ENCODE measurements around the gene STK32B.
"Not testable (repeated sequence)": the region's sequence is repeated elsewhere in the genome, so short reads cannot be mapped to it uniquely, and the experiment has no call there.

STK32B gene

GRCh38 chr4:5030927-5031326 is 20.4 kb upstream of the STK32B start:
- DNase-seq = no peak

- no peak for DNase-seq
These were observed 18.5 kb upstream of the STK32B start for GRCh38 chr4:5032813-5033212.

GRCh38 chr4:5033281-5033841 is 17.9 kb upstream of the STK32B start:
- no peak for DNase-seq

GRCh38 chr4:5034206-5034605 is 17.1 kb upstream of the STK32B start:
- DNase-seq = no peak

GRCh38 chr4:5036239-5036638 is 15.0 kb upstream of the STK32B start:
- DNase-seq = no peak

- DNase-seq = no peak
These were observed 13.4 kb upstream of the STK32B start for GRCh38 chr4:5037553-5038551.

- DNase-seq = no peak
These were observed 11.5 kb upstream of the STK32B start for GRCh38 chr4:5039800-5040199.

GRCh38 chr4:5040856-5041620 is 10.2 kb upstream of the STK32B start:
- no peak for DNase-seq

- no peak for DNase-seq
These were observed 9.6 kb upstream of the STK32B start for GRCh38 chr4:5041699-5042098.

- DNase-seq = no peak
These were observed 7.7 kb upstream of the STK32B start for GRCh38 chr4:5043579-5043978.

GRCh38 chr4:5044341-5044740 is 6.9 kb upstream of the STK32B start:
- no peak for DNase-seq

- DNase-seq = no peak
These were observed 6.2 kb upstream of the STK32B start for GRCh38 chr4:5045097-5045496.

GRCh38 chr4:5048721-5049120 is 2.6 kb upstream of the STK32B start:
- no peak for DNase-seq

- DNase-seq = peak; percentile 38
These were observed 581 bp upstream of the STK32B start for GRCh38 chr4:5050520-5051277.

- no peak for DNase-seq
These were observed 973 bp downstream of the STK32B start for GRCh38 chr4:5052204-5052702.

GRCh38 chr4:5052726-5053425 is 1.6 kb downstream of the STK32B start:
- DNase-seq = no peak

GRCh38 chr4:5054532-5054931 is 3.3 kb downstream of the STK32B start:
- DNase-seq = no peak

GRCh38 chr4:5055411-5055810 is 4.1 kb downstream of the STK32B start:
- DNase-seq = no peak

- DNase-seq = no peak
These were observed 14.8 kb downstream of the STK32B start for GRCh38 chr4:5066101-5066500.

- not testable (repeated sequence) for DNase-seq
These were observed 15.7 kb downstream of the STK32B start for GRCh38 chr4:5066968-5067367.

GRCh38 chr4:5067908-5068307 is 16.6 kb downstream of the STK32B start:
- DNase-seq = no peak

- no peak for DNase-seq
These were observed 18.6 kb downstream of the STK32B start for GRCh38 chr4:5069901-5070300.
